GM19452 (cell line): ENCODE data around the gene SRGAP2.
"Not testable (repeated sequence)": the region's sequence is repeated elsewhere in the genome, so short reads cannot be mapped to it uniquely, and the experiment has no call there.

Experiments used
- ATAC-seq: cut with Tn5 transposase; IDR thresholded peaks from one replicate; pipeline ENCODE4 v1.9.1; 2021; ENCODE audit not compliant: unreplicated experiment

Gene SRGAP2

GRCh38 chr1:206203364-206204158, at the start of gene SRGAP2:
TSS of gene SRGAP2 (plus strand) at chr1:206203541. CDS start at chr1:206205971, 2,430 bp downstream.
- ATAC-seq, result not testable (repeated sequence)

- not testable (repeated sequence) for ATAC-seq
Measured at GRCh38 chr1:206167350-206168029, 35.9 kb upstream of the SRGAP2 start.

DNA sequence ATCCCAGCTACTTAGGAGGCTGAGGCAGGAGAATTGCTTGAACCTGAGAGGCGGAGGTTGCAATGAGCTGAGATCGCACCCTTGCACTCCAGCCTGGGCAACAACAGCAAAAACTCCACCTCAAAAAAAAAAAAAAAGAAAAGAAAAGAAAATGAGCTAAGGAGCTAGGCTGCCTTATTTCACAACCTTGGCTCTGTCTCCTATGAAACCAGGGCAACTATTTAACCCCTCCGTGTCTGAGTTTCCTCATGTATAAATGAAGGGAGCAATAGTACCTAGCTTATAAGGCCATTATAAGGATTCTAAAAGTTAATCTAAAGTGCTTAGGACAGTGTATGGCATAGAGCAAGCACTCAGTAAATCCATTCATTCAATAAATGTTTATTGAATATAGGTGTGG, 33.5 kb upstream of the SRGAP2 start:
- not testable (repeated sequence) for ATAC-seq

- ATAC-seq, result not testable (repeated sequence)
Measured at GRCh38 chr1:206173110-206173719, 30.1 kb upstream of the SRGAP2 start.

- ATAC-seq, result not testable (repeated sequence)
Measured at GRCh38 chr1:206174182-206174868, 29.0 kb upstream of the SRGAP2 start.

DNA sequence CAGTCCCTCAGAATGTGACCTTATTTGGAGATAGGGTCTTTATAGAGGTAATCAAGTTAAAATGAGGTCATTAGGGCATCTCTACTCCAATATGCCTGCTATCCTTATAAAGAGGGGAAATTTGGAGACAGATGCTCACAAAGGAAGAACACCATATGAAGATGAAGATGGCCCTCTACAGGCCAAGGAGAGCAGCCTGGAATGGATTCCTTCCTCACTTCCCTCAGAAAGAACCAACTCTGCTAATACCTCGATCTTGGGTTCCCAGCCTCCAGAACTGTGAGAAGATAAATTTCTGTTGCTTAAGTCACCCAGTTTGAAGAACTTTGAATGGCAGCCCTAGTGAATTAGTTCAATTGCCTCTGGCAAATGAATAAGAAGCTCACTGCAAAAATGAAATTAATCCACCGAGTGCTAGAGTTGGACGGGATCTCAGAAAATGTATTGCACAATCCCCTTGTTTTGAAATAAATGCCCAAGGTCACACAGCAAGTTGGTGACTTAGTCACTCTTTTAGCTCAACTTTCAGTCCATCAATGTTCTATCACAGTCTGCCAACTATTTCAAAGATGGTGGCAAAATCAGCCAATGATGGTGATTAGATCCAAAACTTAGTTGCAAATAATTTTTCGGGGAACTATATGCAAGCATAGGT, 27.8 kb upstream of the SRGAP2 start:
- ATAC-seq, result not testable (repeated sequence)

DNA sequence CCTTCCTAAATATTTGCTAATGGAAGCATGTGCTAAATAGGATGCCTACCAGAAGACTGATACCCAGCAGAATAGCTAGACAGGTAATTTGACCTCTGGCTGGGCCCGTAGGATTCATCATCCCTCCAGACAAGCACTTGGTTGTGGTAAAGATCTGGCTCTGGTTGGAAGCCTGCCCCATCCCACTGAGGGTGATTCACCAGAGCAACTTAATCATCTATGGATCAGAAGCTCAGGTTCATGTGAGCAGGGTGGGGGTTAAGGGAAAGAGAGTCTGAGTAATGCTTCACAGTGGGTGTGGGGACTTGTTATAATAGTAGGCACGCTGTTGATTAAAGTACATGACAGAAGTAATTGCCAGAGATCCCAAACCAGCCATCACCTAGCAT, 27.2 kb upstream of the SRGAP2 start:
- not testable (repeated sequence) for ATAC-seq

- ATAC-seq, result not testable (repeated sequence)
Measured at GRCh38 chr1:206178061-206178989, 25.0 kb upstream of the SRGAP2 start.

GRCh38 chr1:206179666-206180065, 23.7 kb upstream of the SRGAP2 start:
- ATAC-seq, result not testable (repeated sequence)

DNA sequence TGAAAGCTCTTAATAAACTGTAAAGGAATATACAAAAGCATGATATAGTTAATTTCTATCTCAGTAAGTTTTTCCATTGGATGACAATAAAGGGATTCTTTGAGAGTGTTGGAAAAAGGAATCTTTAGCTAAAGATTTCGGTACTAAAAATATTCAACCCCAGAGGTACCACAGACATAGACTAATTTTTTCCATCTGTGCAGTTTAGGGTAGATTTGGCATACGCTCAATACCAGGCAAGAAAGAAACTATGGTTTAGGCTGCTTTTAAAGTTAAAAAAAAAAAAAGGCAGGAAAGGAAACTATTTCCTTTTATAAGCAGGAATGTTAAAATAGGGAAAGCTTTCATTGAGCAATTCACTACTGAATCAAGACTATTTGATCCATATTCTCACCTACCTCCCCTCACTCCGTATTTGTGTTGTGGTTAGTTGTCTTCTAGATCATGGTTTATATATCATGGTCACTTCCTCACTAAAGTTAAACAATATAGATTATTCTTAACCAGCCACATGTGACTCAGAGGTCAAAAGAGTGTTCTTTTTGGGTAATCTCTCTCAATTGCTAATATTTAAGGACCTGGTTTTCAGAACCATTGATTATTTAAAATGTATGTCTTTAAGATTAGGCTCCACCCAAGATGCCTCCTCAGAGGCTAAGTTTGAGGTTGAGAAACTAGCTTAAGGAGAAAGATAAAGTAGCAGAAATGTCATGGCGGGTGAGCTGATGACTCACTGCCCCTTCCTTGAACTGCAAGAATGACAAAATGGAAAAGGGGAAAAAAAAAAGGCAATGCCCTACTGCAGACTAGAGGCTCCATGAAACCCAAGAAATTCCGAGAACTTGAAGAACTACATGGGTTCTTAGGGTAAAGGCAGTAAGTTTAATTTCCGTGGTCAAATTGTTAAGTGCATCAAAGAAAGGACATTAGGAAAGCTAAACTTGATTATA, 20.7 kb upstream of the SRGAP2 start:
- not testable (repeated sequence) for ATAC-seq

- not testable (repeated sequence) for ATAC-seq
Measured at GRCh38 chr1:206183788-206184187, 19.6 kb upstream of the SRGAP2 start.

DNA sequence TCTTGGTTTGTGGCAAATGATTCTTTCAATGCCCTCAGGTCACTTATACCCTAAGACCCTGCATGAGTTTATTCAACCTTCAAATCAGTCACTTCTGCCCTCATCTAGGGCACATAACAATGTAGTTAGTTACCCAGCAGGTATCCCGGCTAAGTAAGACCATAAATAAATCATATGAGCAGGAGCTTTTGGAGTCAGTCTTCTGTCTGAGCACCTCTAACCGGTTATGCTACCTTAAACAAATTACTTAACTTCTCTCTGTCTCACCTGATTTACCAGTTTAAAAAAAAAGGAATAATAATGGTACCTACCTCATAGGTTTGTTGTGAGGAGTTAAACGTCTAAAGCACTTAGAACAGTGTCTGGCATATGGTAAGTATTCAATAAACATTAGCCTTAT, 17.6 kb upstream of the SRGAP2 start:
- ATAC-seq, result not testable (repeated sequence)

- not testable (repeated sequence) for ATAC-seq
Measured at GRCh38 chr1:206186826-206187225, 16.5 kb upstream of the SRGAP2 start.

- not testable (repeated sequence) for ATAC-seq
Measured at GRCh38 chr1:206195182-206195581, 8.2 kb upstream of the SRGAP2 start.

DNA sequence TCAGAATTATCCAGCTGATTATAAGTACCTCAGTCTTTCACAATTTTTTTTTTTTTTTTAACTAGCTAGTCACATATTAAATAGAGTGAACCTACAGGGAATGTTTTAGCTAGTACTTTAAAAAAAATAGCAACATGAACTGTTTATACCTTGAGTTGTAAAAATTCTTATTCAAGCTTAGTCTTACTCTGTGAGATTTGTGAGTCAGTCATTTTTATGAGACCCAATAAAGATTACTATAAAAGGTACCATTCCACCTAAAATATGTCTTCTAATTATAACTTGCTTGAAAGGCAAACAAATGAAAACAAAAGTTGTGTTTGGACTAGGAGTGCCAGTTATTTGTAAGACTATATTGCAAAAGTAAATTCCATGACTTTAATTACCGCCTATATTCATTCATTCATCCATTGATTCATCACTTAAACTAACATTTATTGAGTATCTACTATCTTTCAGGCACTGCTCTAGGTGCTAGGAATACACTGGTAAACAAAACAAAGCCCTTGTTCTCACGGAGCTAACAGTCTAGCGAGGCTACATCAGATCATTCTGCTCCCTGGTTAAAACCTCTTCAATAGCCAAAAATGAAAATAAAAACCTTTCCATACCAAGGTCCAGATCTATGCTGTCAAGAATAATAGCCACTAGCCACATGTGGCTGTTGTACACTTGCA, 6.5 kb upstream of the SRGAP2 start:
- not testable (repeated sequence) for ATAC-seq

- ATAC-seq, result peak; percentile 83
Measured at GRCh38 chr1:206202789-206203363, 465 bp upstream of the SRGAP2 start, which contains the start of gene FAM72A. TSS of gene FAM72A (minus strand) at chr1:206202839. CDS start at chr1:206202025, 814 bp downstream.

DNA sequence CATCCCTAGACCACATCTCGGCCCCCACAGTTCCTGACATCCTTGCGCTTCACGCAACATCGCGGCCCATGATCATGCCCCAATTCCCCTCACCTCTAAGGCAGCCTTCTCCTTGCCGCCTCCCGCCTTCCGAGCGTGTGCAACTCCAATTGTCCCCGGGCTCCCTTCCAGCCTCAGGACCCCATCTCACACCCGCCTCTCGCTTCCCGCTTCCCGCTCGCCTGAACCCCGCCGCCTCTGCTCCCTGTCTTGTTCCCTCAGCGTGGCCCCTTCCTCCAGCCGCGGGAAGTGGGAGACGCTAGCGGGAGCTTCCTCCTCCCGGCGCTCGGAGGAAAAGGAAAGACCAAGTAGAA, 794 bp downstream of the SRGAP2 start:
- not testable (repeated sequence) for ATAC-seq
